T-helper 1 cell (primary cell): ENCODE data around the gene IFRD1.
"Not testable (repeated sequence)": the region's sequence is repeated elsewhere in the genome, so short reads cannot be mapped to it uniquely, and the experiment has no call there.

Experiments
- DNase-seq, 5 donors: peaks; one replicate each; pipeline ENCODE4 v3.0.0-alpha.2; 2012 to 2020

Gene IFRD1

DNA sequence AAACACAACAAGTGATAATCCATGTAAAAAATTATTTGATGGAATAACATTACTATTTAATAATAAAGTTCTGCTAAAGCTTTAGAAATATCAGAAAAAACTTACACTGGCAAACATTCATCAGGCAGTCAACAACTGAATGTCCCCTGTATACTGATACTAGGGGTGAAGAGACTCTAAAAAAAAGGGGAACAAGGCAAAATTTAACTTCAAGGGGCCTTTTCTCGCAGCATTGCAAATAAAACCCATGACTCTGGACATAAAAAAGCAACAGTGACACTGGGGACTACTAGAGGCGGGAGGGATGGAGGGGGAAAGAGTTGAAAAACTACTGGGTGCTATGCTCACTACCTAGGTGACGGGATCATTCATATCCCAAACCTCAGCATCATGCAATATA, 5.8 kb upstream of the IFRD1 start:
- no peak for DNase-seq

DNA sequence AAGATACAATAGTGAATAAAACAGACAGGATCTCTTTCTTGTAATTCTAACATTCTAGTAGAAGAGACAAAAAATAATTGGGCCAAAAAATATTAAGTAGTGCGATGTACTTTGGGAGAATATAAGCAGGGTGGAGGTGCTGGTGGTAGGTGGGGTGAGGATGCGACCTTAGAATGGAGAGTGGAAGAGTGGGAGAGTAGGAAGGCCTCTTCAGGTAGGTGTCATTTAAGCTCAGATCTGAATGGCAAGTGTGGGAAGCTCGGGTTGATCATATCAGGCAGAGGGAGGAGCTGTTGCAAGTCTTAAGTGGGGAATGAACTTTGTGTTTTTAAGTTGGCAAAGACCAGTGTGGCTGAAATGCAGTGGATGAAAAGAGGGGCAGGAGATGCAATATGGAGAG, 3.8 kb upstream of the IFRD1 start:
- DNase-seq: no peak

DNA sequence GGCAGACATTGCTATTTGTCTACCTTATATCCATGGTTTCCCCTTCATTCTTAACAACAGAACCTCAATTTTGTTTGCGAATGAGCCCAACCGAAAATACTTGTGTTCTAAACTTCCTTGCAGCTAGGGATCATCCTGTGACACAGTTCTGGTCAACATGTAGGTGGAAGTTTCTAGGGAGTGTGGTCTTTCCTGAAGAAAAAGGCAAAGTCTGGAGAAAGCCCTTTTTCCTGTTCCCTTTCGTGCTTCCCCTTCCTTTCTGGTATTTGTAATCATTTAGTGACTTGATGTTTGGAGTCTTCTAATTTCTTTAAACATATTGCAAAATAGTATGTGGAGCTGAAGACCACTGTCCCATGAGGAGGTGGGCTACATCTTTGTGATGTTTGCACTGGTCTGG, 2.9 kb upstream of the IFRD1 start:
- DNase-seq: no peak

DNA sequence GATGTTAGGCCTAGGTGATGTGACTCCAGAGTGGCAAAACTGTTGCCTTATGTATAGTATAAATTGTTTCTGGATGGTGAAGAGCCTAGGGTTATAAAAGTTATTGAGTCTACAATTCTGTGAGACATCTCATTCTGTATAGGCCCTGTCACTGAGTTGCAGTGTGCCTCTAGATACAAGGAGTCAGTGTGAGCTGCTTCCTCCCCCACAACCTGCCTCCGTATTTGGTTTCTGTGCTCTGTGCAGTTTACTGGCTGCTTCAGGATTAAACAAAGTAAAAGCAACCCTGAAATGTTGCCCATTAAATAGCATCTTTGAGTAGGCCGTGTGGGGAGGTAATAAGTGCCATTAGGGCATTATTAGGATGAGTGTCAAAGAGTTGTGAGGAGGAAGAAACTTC, 1.9 kb upstream of the IFRD1 start:
- no peak for DNase-seq

DNA sequence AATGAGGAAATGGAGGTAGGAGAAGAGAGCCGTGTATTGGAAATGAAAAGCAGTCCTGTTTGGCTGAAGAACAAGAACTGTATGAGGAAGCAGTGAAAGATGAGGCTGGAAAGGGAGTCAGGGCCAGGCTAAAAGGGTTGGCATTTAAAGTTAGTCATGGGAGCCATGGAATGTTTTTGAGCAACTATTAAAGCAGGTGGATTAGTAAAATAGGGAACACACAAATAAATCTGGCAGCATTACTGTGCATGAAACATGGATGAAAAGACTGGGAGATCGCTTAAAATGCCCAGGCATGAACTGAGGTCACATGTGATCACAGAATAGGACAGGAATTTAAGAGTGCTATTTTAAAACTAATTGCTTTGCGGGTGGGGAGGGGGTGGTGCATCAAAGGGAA, 1.4 kb upstream of the IFRD1 start:
- no peak for DNase-seq

DNA sequence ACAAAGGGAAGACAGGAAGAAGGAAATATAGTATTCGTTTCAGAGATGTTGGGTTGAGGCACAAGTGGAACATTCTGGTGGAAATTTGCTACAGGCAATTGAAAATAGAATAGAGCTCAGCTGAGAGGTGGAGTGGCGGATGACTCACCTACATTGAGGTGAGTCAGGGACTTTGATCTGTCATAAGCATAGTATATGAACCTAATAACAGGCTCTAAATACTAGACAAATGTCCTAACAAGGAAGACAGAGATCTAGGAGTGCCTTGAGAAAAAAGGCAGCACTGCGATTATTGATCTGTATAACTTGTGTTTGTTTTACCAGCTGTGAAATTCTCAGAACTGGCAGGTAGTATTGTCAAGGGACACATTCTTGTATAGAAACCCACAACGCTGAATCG, 907 bp upstream of the IFRD1 start:
- DNase-seq: peak in 3 of 5 donors; percentile 14 to 39 (median 24)

DNA sequence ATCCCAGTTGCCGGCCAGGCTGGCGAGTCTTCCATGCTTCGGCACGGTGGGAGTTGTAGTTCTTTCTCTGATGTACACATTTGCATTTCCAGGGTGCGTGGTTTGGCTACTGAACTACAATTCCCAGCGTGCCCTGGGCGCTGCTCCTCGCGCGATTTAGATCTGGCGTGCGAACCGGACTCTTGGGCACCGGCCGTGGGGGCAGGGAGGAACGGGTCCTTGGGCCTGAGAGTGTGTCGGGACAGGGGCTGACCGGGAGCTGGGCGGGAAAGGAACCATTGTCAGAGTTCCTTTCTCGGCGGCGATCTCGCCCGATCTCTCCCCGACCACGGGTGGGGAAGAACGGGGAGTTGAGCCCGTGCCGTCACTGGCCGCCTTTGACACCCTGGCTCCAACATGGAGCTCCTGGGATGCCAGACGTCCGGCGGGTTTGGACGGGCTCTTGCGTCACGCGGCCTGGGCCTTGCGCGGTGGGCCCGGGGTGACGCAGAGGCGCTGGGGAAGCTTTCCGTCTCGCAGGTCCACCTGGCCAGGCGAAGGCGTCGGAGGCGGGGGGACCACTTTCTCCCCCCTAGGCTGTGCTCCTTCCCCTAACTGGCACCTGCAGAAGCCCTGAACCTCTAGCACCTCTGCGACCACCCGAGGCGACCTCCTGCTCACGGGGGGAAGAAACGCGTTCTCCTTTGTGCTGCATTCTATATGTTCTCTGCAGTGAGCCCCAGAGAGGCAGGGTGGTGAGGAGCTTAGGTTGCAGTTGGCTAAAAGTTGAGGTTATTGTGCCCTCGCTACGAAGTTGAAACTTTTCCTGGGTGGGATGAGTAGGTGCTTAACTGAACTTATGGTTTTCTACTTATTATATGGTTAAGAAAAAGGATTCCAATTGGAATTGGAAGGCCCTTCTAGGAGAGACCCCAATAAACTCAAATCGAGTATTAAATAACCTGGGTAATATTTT, 824 bp downstream of the IFRD1 start:
- DNase-seq: peak; percentile 64 to 94 (median 77)

DNA sequence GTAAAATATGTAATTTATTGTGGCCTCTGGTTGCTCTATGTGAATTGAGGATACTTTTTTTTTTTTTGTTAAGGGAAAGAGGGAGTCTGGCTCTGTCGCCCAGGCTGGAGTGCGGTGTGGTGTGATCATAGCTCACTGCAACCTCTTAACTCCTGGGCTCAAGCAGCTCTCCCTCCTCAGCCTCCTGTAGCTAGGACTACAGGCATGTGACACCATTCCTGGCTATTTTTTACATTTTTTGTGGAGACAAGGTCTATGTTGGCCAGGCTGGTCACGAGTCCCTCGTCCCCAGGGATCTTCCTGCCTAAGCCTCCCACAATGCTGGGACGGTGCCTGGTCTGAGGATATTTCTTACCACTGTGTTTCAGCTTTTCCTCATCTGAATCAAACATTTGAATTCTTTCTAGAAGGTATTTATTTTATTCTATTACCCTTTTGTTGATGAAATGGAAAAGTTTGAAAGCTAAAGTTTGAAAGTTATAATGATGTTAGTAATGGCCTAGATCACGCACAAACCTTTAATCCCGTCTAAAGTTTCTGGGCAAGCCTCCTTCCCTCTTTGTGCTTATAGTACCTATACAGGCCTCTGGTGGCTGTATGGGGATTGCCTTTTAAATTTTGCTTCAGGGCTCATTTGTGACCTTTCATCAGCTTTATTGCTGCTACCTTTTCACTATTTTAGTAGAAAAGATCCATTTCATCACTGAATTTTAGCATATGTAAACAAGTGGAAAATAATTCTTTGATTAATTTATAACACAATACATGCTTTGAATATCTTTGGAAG, 2.0 kb downstream of the IFRD1 start:
- no peak for DNase-seq

DNA sequence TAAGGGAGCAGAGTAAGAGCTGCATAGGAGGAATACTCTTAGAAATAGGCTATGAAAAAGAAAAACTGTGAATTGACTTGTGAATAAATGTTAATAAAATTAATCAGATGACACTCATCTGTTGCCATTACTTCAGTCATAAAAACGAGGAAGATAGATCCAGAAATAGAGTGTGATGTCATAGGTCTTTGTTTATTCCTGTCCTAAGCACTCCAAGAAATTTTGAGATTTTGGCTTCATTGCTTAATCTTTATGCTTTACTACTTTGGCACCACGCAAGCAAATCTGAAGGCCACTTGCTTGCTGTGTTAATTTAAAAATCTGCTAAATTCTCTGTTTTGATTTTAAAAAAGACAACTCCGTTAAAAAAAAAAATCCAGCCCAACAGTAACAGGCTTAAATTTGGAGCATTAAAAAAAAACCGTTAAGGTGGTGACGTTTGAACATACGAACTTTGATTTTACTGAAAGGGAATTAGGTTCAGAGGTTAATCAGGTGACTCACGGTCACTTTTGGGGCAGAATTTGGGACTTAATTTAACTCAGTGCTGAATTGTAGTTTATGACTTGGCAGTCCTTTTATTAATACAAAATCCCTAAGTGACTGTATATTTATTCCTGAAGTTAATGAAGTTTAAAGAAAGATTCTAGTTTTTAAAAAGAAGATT, 3.4 kb downstream of the IFRD1 start:
- no peak for DNase-seq

DNA sequence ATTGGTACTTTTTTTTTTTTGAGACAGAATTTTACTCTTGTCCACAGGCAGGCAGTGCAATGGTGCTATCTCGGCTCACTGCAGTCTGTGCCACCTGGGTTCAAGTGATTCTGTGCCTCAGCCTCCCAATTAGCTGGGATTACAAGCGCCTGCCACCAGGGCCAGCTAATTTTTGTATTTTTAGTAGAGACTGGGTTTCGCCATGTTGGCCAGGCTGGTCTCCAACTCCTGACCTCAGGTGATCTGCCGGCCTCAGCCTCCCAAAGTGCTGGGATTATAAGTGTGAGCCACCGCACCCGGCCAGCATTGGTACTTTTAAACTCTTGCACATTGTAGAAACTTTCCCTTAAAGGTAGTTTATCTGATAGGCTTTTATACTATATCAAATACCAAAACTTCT, 3.9 kb downstream of the IFRD1 start:
- DNase-seq: not testable (repeated sequence)

DNA sequence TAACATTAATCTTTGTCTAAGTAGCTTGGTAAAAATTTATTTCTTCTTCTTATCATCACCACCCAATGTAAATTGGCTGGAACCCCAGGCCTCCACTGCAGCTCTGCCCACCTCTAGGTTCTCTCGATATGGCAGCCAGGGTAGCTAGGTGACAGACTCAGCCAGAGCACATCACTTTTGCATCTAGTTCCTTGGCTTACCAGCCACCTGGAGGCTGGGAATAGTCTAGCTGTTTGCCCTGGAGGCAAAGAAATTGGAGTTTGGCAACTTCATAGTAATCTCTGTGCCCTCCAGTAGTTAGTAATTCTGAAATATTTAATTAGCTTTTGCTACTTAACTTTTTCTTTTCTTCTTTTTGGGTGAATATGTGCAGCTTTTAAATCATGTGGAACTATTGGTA, 9.4 kb downstream of the IFRD1 start:
- DNase-seq: no peak

DNA sequence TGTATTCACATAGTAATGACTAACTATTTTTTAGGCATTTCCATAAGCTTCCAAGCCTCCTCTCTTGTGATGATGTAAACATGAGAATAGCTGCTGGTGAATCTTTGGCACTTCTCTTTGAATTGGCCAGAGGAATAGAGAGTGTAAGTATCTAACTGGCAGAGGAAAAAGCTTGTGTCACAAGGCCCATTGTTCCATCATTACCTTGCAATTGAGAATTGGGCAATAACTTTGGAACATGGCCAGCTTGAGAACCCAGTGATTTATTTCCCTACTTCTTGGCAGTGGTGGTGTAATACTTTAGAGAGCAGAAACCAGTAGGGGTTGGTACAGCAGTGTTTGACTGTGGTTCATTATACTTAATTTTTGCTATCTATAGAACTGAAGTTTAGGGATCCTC, 12.0 kb downstream of the IFRD1 start:
- no peak for DNase-seq

DNA sequence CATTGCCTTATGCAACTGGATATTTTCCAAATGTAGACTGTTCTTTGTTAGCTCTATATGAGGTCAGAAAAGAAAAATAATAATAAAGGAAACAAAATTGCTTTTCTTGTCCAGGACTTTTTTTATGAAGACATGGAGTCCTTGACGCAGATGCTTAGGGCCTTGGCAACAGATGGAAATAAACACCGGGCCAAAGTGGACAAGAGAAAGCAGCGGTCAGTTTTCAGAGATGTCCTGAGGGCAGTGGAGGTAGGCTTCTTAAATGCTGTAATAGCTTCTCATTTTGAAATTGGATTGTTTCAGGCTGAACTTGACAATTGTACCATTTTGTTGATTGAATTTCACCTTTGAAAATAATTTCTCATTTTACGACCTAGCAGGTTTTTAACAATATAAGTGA, 17.6 kb downstream of the IFRD1 start:
- no peak for DNase-seq

DNA sequence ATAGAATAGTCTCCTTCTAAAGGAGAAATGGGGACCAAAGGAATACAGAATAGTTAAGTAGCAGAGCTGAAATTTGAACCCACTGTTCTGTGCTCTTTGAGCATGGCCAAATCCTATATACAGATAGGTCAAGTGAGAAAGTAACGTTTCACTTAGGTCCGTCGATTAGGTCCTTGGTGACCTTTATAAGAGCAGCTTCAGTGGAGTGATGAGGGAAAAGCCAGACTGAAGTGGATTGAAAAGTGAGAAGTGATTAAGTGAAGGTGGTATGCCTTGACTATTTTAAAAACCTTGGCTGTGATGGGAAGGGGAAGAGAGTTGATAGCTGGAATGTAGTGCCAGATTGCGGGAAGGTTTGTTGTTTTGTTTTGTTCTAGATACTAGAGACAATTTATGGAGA, 19.9 kb downstream of the IFRD1 start:
- DNase-seq: no peak

DNA sequence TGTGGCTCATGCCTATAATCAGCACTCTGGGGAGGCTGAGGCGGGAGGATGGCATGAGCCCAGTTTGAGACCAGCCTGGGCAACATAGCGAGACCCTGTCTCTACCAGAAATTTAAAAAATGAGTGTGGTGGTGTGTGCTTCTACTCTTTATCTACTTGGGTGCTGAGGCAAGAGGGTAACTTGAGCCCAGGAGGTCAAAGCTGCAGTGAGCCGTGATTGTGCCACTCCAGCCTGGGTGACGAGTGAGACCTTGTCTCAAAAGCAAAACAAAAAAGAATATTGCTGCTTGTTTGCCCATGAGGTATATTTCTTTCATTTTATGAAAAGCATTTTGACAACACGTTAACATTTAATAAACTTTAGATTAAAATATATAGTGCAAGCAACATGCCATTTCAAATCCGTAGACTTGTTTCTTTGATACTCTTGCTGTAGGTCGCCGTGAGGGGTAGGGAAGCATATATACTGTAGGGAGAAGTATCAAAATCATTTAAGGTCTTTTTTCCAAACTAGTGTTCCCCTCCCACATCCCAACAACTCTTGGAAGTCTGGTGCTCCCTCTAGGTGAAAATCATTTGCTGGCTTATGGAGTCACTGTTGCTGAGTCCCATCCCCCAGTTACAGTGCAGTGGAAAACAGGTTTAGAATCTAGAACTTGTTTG, 26.3 kb downstream of the IFRD1 start:
- no peak for DNase-seq

DNA sequence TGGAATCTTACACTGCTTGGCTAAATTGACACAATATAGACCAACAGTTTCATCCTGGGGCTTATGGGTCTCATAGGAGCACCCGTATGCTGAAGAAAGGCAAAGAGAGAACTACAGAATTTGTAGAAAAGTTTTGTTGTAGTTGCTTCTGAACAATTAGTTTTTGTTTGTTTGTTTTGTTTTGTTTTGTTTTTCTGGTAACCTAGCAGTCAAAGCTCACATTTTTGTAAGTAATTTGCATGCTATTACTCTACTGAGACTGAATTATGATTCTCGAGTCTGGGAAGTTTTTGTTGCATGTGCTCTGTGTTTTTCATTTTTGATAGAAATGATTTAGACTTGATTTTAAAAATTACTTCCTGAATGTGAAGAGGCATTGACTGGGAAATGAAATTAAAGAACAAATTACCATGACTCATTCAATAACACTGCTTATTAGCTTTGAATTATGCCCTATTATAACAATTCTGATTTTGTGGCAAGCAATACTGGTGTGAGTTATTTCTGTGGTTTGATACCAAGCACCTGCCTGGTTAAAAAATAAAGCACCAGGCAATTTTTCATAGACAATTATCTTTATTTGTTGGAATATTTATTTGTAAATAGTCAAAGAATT, 31.0 kb downstream of the IFRD1 start:
- no peak for DNase-seq

DNA sequence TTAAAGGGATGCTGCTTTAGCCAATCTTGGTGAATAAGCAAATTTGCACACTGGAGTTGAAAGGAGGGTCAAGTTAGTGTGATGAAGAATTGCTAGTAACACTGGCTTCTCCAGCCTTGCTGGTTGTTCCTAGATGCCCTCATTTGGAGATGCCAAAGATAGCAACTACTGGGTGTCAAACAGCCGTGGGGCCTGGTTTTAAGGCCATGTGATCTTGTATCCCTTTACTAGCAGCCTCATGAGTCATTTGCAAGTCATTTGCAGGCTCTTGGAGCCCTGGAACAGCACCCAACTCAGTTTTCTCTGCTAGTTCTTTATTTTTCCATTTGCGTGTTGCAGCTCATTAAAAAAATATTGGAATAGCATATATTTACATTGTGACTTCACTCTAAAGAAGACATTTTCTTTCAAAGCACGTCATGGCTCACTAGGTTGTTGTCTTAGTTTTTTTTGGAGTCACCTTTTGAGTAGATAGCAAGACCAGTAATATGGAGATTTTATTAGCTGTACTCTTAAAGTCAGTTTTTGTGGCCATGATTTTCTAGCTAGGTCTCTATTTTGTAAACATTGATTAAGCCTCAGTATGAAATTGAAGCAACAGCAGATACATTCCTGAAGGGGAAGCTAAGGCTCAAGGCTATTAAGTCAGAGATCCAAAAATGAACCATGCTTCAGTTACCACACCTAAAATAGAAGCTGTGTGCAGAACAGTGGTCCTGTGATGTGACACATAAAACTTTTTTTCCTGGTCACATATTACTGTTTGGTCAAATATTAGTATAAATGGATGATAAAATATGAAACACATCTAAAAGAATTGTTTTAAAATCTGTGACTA, 31.8 kb downstream of the IFRD1 start:
- DNase-seq: no peak

DNA sequence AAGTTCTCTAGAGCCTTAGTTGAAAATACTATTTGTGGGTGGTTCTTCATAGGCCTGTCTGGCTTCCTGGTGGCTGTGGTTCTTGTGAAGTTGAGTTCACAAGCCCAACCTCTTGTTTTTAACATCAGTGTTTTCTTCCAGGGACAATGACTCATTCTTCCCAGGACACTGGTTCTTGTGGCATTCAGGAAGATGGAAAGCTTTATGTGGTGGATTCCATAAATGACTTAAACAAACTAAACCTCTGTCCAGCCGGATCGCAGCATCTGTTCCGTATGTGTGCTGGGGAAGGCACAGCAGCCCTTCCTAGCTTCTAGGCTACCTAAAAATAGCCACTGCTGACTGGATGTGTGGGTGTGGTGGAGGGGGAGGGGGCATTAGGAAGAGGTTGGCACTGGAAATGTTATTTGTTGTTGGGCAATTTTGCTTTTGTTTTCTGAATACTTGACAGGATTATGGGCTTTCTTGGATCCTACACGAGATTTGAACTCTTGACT, 34.5 kb downstream of the IFRD1 start:
- no peak for DNase-seq

DNA sequence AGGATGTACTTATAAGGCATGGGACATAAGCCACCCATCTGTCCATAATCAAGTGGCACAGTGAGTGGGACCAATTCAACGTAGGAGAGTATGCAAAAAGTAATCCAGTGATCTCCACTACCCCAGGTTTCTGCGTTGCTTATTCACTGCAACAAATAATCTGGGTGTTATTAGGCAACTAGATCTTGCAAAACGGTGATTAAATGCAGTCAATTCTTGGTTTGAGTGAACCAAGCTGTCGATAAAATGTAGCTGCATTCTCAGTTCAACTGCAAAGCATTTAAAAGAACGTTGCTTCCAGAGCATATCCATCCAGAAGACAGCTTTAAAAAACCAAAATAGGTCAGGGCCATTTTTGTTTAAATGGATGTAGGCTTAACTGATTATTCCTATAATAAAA, 35.5 kb downstream of the IFRD1 start:
- no peak for DNase-seq

DNA sequence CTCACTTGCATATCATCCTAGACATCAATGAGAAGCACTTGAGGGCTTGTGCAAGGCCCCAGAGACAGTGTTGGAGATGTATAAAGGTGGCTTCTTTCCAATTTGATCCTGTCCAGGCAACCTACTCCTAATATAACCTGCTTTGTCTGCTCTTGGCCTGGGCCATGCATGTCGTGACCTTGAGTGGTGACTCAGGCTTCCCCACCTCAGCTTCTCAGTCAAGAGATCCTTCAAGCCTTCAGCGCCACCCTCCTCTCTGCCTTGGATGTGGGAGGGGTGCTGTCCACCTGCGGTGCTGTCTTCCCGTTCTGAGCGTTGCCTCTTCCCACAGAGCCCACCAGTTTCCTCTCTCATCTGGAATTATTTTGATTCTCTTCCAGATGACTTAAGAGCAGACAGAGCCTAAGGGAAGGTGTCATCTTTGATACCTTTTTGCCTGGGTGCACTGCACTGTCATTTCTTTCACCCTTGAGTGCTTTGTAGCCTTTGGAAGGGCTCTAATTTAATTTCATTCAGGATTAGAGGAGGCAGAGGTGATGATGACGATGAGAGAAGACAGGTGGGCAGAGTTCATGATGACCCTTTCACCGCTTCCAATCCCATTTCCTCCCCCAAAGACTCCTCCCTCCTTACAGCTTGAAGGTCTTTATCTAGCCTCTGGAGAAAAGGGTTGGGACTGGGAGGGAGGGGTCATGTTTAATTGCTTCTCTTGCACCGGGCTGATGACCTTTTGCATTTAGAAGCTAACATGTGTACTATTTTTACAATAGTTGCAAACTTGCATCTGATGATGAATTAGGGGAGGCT, 37.4 kb downstream of the IFRD1 start:
- DNase-seq: no peak

DNA sequence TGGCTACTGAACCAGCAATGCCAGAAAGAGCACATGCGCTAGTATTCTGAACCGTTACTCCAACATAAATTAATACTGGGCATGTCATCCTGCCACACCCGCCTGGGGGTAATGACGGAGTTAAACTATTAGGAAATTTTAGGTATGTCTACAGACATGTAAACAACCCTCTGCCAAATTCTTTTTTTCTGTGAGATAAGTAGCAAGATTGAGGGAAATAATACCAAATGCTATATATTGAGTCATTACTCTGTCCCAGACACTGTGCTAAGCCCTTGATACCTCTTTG, 37.9 kb downstream of the IFRD1 start:
- no peak for DNase-seq
